NCI-H345 treated with DMSO at 0.1 percent for 48 hours (cell line): ENCODE results near the gene CRYBG3.

Experiments used
- DNase-seq: peaks from one replicate; lab custom pipeline; 2025; ENCODE audit not compliant: unreplicated experiment; lab: John Stamatoyannopoulos, UW

CRYBG3 gene

GRCh38 chr3:97835761-97836160 is 13.9 kb downstream of the CRYBG3 start:
- no peak for DNase-seq

GRCh38 chr3:97838393-97838792 is 16.6 kb downstream of the CRYBG3 start:
- no peak for DNase-seq

- no peak for DNase-seq
These were observed 18.1 kb downstream of the CRYBG3 start for GRCh38 chr3:97839944-97840343.

- no peak for DNase-seq
These were observed 19.5 kb downstream of the CRYBG3 start for GRCh38 chr3:97841304-97841703.

- no peak for DNase-seq
These were observed 20.1 kb downstream of the CRYBG3 start for GRCh38 chr3:97841956-97842355.

GRCh38 chr3:97848779-97849178 is 27.0 kb downstream of the CRYBG3 start:
- no peak for DNase-seq

GRCh38 chr3:97857401-97857800 is 35.6 kb downstream of the CRYBG3 start:
- no peak for DNase-seq

GRCh38 chr3:97860364-97860763 is 38.6 kb downstream of the CRYBG3 start:
- DNase-seq, result no peak

GRCh38 chr3:97862582-97862981 is 40.8 kb downstream of the CRYBG3 start:
- DNase-seq, result no peak

- no peak for DNase-seq
These were observed 41.2 kb downstream of the CRYBG3 start for GRCh38 chr3:97863031-97863430.

- no peak for DNase-seq
These were observed 42.0 kb downstream of the CRYBG3 start for GRCh38 chr3:97863775-97864174.

- no peak for DNase-seq
These were observed 49.4 kb downstream of the CRYBG3 start for GRCh38 chr3:97871186-97871585.

- DNase-seq, result no peak
These were observed 50.2 kb downstream of the CRYBG3 start for GRCh38 chr3:97871801-97872524.

GRCh38 chr3:97872525-97873042 is 50.8 kb downstream of the CRYBG3 start:
- DNase-seq, result no peak

GRCh38 chr3:97880267-97880666 is 58.5 kb downstream of the CRYBG3 start:
- no peak for DNase-seq

GRCh38 chr3:97882975-97883598 is 61.3 kb downstream of the CRYBG3 start:
- DNase-seq, result no peak

- no peak for DNase-seq
These were observed 61.9 kb downstream of the CRYBG3 start for GRCh38 chr3:97883736-97884135.

- DNase-seq, result no peak
These were observed 62.8 kb downstream of the CRYBG3 start for GRCh38 chr3:97884586-97885123.

- no peak for DNase-seq
These were observed 64.4 kb downstream of the CRYBG3 start for GRCh38 chr3:97885931-97886824.

- DNase-seq, result no peak
These were observed 68.0 kb downstream of the CRYBG3 start for GRCh38 chr3:97889814-97890213.

- no peak for DNase-seq
These were observed 71.0 kb downstream of the CRYBG3 start for GRCh38 chr3:97892852-97893251.
